Cardiac muscle cell (in vitro differentiated cells and primary cell): ENCODE results near the gene RCAN3. TPM values are rescaled to one million over a fixed set of nuclear protein-coding genes. Genes with fewer than 3 reads are reported as not detected.
"Not testable (repeated sequence)": the region's sequence is repeated elsewhere in the genome, so short reads cannot be mapped to it uniquely, and the experiment has no call there.

ENCODE experiments used
- DNase-seq, 2 donors: peaks; one replicate each; pipeline versions ENCODE4 v3.0.0 to v3.0.0-alpha.2; 2010 to 2017; ENCODE audit warnings: low read depth in 1 of 2, low spot score in 1 of 2
- H3K27ac ChIP-seq: fragments of 200-600 bp; sonication (generic); 2 replicates; pipeline ENCODE4 v1.5.1; 2016
- H3K27me3 ChIP-seq: fragments of 200-600 bp; sonication (generic); 2 replicates; pipeline ENCODE4 v1.6.0; 2016; ENCODE audit warnings: control low read depth
- H3K36me3 ChIP-seq: fragments of 200-600 bp; sonication (generic); 2 replicates; pipeline ENCODE4 v1.5.1; 2016; ENCODE audit warnings: control low read depth
- H3K4me1 ChIP-seq: fragments of 200-600 bp; sonication (generic); 2 replicates; pipeline ENCODE4 v1.8.1; 2017; ENCODE audit warnings: low read depth, mild to moderate bottlenecking, mixed run types
- H3K4me3 ChIP-seq: fragments of 200-600 bp; sonication (generic); 2 replicates; pipeline ENCODE4 v1.5.1; 2016; ENCODE audit warnings: mild to moderate bottlenecking
- H3K9me3 ChIP-seq: fragments of 200-600 bp; sonication (generic); 2 replicates; pipeline ENCODE4 v1.5.1; 2017; ENCODE audit warnings: low read depth, mild to moderate bottlenecking, control low read depth
- CTCF ChIP-seq: IDR thresholded peaks from 2 replicates; pipeline ENCODE4 v1.5.1; 2012; ENCODE audit warnings: low read depth, mild to moderate bottlenecking, low read length
- polyA plus RNA-seq: library from polyadenylated mRNA; unstranded; fragments of >200 nt; fragmentation: Nextera tagmentation; extraction: Ambion mirVana; gene quantifications from 2 replicates; pipeline ENCODE4 v1.2.1, GENCODE V29; 2016
- total RNA-seq: library from RNA; depleted of rRNA; stranded (reverse); fragments of >200 nt; gene quantifications from 2 replicates; pipeline ENCODE4 v1.2.3, GENCODE V29; 2016

Gene RCAN3
- total and polyA plus RNA-seq, 2 experiments from 2014 or later, result 6.4 to 8.4 TPM

DNA sequence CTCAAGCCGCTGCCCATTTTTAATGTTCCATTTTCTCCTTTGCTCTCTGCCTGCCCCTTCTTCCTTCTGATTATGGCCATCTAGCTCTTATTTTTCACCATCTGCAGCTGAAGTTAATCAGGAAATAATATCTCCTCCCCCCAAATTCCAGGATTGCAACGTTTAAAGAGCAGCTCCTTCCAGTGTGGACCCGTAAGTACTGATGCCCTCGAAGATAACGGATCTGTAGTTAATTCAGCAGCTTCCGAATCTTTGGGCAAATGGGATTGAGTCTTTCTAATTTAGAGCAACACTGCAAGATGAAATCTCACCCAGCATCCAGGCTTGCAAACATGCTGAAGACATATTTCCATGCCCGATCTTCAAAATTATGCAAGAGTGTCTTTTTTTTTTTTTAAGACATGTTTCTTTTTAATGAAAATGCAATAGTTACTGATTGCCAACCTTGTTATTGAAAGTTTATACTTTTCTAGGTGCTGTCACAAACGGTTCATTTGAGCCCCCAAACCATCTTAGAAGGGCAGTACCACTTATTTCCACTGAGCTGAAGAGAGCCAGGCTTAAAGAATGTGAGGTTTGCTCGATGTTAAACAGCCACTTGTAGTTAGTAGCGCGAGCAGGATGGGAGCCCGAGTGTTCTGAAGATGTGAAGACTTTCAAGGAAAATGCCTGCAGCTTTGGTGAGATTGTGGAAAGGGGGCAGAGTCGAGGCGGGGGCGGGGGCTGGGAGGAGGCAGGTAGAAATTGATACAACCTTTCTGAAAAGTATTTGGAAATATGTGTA, 10.9 kb upstream of the RCAN3 start:
- Histone ChIP-seq H3K9me3 (no peaks in the 10 kb centered on the region), H3K4me3 (no peak overlapping the region), H3K27ac (no peak overlapping the region), H3K36me3 (no peaks in the 10 kb centered on the region), H3K4me1 (no peaks in the 10 kb centered on the region), H3K27me3 (no peaks in the 10 kb centered on the region)
- peak in 1 of 2 donors; percentile 42 for DNase-seq
- TF ChIP-seq CTCF, result no peak

DNA sequence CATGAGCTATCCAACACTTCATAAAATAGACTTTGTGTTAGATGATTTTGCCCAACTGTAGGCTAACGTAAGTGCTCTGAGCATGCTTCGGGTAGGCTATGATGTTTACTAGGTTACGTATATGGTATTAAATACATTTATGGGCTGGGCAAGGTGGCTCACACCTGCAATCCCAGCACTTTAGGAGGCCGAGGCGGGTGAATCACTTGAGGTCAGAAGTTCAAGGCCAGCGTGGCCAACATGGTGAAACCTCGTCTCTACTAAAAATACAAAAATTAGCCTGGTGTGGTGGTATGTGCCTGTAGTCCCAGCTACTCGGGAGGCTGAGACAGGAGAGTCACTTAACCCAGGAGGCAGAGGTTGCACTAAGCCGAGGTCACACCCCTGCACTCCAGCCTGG, 9.7 kb upstream of the RCAN3 start:
- H3K36me3 ChIP-seq, H3K27me3 ChIP-seq, DNase-seq: not testable (repeated sequence)

GRCh38 chr1:24493785-24494184, 8.9 kb upstream of the RCAN3 start:
- H3K36me3 ChIP-seq, result no peaks in the 10 kb centered on the region
- H3K4me1 ChIP-seq, result no peaks in the 10 kb centered on the region
- no peaks in the 10 kb centered on the region for H3K9me3 ChIP-seq
- H3K4me3 ChIP-seq, result no peak overlapping the region
- TF ChIP-seq CTCF, result no peak
- DNase-seq, result no peak
- H3K27ac ChIP-seq, result no peak overlapping the region
- no peaks in the 10 kb centered on the region for H3K27me3 ChIP-seq

More for the DNA sequence above, 9.7 kb upstream of the RCAN3 start:
- not testable (repeated sequence) for H3K4me1 ChIP-seq, H3K4me3 ChIP-seq, H3K9me3 ChIP-seq, H3K27ac ChIP-seq

DNA sequence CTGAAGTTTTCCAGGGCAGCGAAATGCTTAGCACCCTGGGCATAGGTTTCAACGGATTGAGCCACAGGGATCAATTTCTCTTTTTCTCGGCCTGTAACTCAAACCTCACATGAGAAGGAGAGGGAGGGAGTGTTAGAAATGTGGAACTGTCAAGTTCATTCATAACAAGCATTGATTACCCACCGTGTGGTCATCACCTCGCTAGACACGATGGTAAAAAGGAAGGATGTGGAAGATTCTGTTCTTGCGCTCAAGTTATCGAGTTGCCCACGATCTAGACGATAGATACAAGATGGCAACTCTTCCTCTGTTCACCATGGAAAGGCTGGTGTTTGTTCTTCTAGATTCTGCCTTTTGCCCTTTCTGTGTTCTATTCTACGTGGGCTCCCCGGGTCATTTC, 4.0 kb upstream of the RCAN3 start:
- peaks cover 3% of the 10 kb centered on the region for H3K4me1 ChIP-seq
- no peaks in the 10 kb centered on the region for H3K36me3 ChIP-seq
- TF ChIP-seq CTCF, result no peak
- no peak overlapping the region for H3K27ac ChIP-seq
- DNase-seq, result no peak
- no peaks in the 10 kb centered on the region for H3K27me3 ChIP-seq
- no peak overlapping the region for H3K4me3 ChIP-seq
- no peaks in the 10 kb centered on the region for H3K9me3 ChIP-seq

- Histone ChIP-seq H3K27ac (no peak overlapping the region), H3K9me3 (no peaks in the 10 kb centered on the region), H3K4me1 (peaks cover 5% of the 10 kb centered on the region), H3K36me3 (no peaks in the 10 kb centered on the region), H3K27me3 (no peaks in the 10 kb centered on the region), H3K4me3 (no peak overlapping the region)
- DNase-seq, result no peak
- TF ChIP-seq CTCF, result no peak
Observed at GRCh38 chr1:24500448-24501048, 2.1 kb upstream of the RCAN3 start.

- Histone ChIP-seq H3K36me3 (no peaks in the 10 kb centered on the region), H3K27me3 (no peaks in the 10 kb centered on the region), H3K27ac (no peak overlapping the region), H3K4me3 (peak overlapping the region; percentile 50), H3K4me1 (peaks cover 5% of the 10 kb centered on the region), H3K9me3 (no peaks in the 10 kb centered on the region)
- TF ChIP-seq CTCF, result no peak
- peak in 1 of 2 donors; percentile 13 for DNase-seq
Observed at GRCh38 chr1:24501371-24502064, 1.1 kb upstream of the RCAN3 start.
